Lung (tissue), 12 donors: ENCODE measurements around the gene TNFRSF11A. TPM values are rescaled to one million over a fixed set of nuclear protein-coding genes. Genes with fewer than 3 reads are reported as not detected.

ENCODE experiments used
- ATAC-seq: fragments of 200-7000 bp; cut with Tn5 transposase; one replicate; pipeline ENCODE4 v1.9.1; 2020; ENCODE audit warnings: moderate number of reproducible peaks; ENCODE audit not compliant: insufficient read depth, low FRiP score
- DNase-seq, 3 donors: peaks; one replicate each; pipeline ENCODE4 v3.0.0-alpha.2; 2013 to 2017
- H3K27ac ChIP-seq, 2 donors: one replicate each; pipeline ENCODE4 v1.5.1; 2013; ENCODE audit warnings: mild to moderate bottlenecking in 2 of 2, moderate library complexity in 2 of 2, control low read depth in 1 of 2, inconsistent platforms in 1 of 2, low read depth in 1 of 2, low read length in 1 of 2
- H3K27me3 ChIP-seq, 3 donors: one replicate each; pipeline ENCODE4 v1.5.1; 2013; ENCODE audit warnings: low read length in 2 of 3; ENCODE audit not compliant: control insufficient read depth in 3 of 3, insufficient read depth in 3 of 3
- H3K36me3 ChIP-seq, 4 donors: one replicate each; pipeline ENCODE4 v1.5.1; 2013; ENCODE audit warnings: low read length in 4 of 4, mild to moderate bottlenecking in 1 of 4, moderate library complexity in 1 of 4; ENCODE audit not compliant: control insufficient read depth in 4 of 4, insufficient read depth in 4 of 4
- H3K4me1 ChIP-seq, 5 donors: one replicate each; pipeline ENCODE4 v1.5.1; 2013; ENCODE audit warnings: low read length in 5 of 5, mild to moderate bottlenecking in 2 of 5, moderate library complexity in 1 of 5; ENCODE audit not compliant: control insufficient read depth in 5 of 5, insufficient read depth in 5 of 5
- H3K4me3 ChIP-seq: one replicate; pipeline ENCODE4 v1.5.1; 2013; ENCODE audit warnings: mild to moderate bottlenecking, control low read depth, moderate library complexity
- H3K9ac ChIP-seq, 2 donors: one replicate each; pipeline ENCODE4 v1.5.1; 2013; ENCODE audit warnings: low read length in 2 of 2, control low read depth in 1 of 2; ENCODE audit not compliant: insufficient read depth in 1 of 2
- H3K9me3 ChIP-seq, 4 donors: one replicate each; pipeline ENCODE4 v1.5.1; 2013; ENCODE audit warnings: low read length in 3 of 4, mild to moderate bottlenecking in 1 of 4, moderate library complexity in 1 of 4; ENCODE audit not compliant: control insufficient read depth in 4 of 4, insufficient read depth in 3 of 4
- CTCF ChIP-seq: IDR thresholded peaks from 2 replicates; pipeline ENCODE4 v1.5.1; 2012; ENCODE audit warnings: mild to moderate bottlenecking; ENCODE audit errors: control extremely low read depth, extremely low read depth
- WGBS, 2 donors: extraction: QIAGEN DNeasy Blood & Tissue Kit; methylation state at CpG; one replicate each; pipeline ENCODE4 v1.1.7; 2013; 5-methylcytosine and 5-hydroxymethylcytosine counted together
- polyA plus RNA-seq, 2 donors: library from polyadenylated mRNA; stranded (reverse); fragments of 200-250 nt; gene quantifications; one replicate each; pipeline ENCODE4 v1.2.1, GENCODE V29; 2013
- total RNA-seq, 2 donors: library from RNA; depleted of rRNA in 1 of 2; stranded (reverse); fragments of >200 nt in 1 of 2; gene quantifications; one replicate each; pipeline ENCODE4 v1.2.1, GENCODE V29; 2014 to 2021
- donor health status: control.
- donor health status: control.
- donor health status: Bipolar disorder and iron deficiency.
- donor health status: healthy.
- donor health status: DM: yes; HTN: yes; CAD: no.

TNFRSF11A gene
- total and polyA plus RNA-seq, 4 donors: 1.0 to 7.8 (median 2.8) TPM

GRCh38 chr18:62396967-62397366 lies 71.9 kb downstream of the TNFRSF11A start:
- WGBS, 2 donors: 43 to 74% methylated on average over 3 of the region's 3 CpGs
- no peak overlapping the region for H3K9ac ChIP-seq
- H3K4me1 ChIP-seq: no peaks in the 10 kb centered on the region
- DNase-seq: no peak
- H3K27me3 ChIP-seq: no peaks in the 10 kb centered on the region
- H3K9me3 ChIP-seq: no peaks in the 10 kb centered on the region
- TF ChIP-seq CTCF: no peak
- no peak overlapping the region for H3K4me3 ChIP-seq
- no peak for ATAC-seq
- H3K36me3 ChIP-seq: no peaks in the 10 kb centered on the region
- no peak overlapping the region for H3K27ac ChIP-seq

GRCh38 chr18:62398291-62398690 lies 73.2 kb downstream of the TNFRSF11A start:
- H3K36me3 ChIP-seq: no peaks in the 10 kb centered on the region
- no peak overlapping the region for H3K4me3 ChIP-seq
- H3K9me3 ChIP-seq: no peaks in the 10 kb centered on the region
- WGBS, 2 donors: 91 to 95% methylated on average over 6 of the region's 6 CpGs
- no peaks in the 10 kb centered on the region for H3K27me3 ChIP-seq
- no peak for TF ChIP-seq CTCF
- ATAC-seq (no peak), DNase-seq (no peak)
- no peaks in the 10 kb centered on the region for H3K4me1 ChIP-seq
- H3K9ac ChIP-seq: no peak overlapping the region
- H3K27ac ChIP-seq: no peak overlapping the region

GRCh38 chr18:62399276-62399675 lies 74.2 kb downstream of the TNFRSF11A start:
- Histone ChIP-seq H3K27ac (no peak overlapping the region), H3K27me3 (no peaks in the 10 kb centered on the region), H3K4me3 (no peak overlapping the region), H3K9me3 (no peaks in the 10 kb centered on the region), H3K9ac (no peak overlapping the region), H3K36me3 (no peaks in the 10 kb centered on the region), H3K4me1 (no peaks in the 10 kb centered on the region)
- ATAC-seq: no peak
- WGBS, 2 donors: 61 to 81% methylated on average over 3 of the region's 3 CpGs
- TF ChIP-seq CTCF: no peak
- no peak for DNase-seq

GRCh38 chr18:62399781-62400308 lies 74.7 kb downstream of the TNFRSF11A start:
- Histone ChIP-seq H3K4me3 (no peak overlapping the region), H3K4me1 (no peaks in the 10 kb centered on the region), H3K9me3 (no peaks in the 10 kb centered on the region), H3K36me3 (no peaks in the 10 kb centered on the region), H3K27ac (no peak overlapping the region), H3K9ac (no peak overlapping the region), H3K27me3 (no peaks in the 10 kb centered on the region)
- ATAC-seq: no peak
- TF ChIP-seq CTCF: no peak
- WGBS, 2 donors: 21 to 38% methylated on average over 4 of the region's 4 CpGs
- DNase-seq: no peak
